ENCODE results near the gene PNKD. TPM values are rescaled to one million over a fixed set of nuclear protein-coding genes. Genes with fewer than 3 reads are reported as not detected.

Gene PNKD
- total RNA-seq, 1 donor from 2014 or later: 18.0 TPM

GRCh38 chr2:218256612-218257350 lies 13.5 kb upstream of the PNKD start:
- DNase-seq (ENCODE audit: low read depth, low spot score): no peak

- DNase-seq (ENCODE audit: low read depth, low spot score): no peak
Measured at GRCh38 chr2:218257390-218257981, 12.8 kb upstream of the PNKD start.

DNA sequence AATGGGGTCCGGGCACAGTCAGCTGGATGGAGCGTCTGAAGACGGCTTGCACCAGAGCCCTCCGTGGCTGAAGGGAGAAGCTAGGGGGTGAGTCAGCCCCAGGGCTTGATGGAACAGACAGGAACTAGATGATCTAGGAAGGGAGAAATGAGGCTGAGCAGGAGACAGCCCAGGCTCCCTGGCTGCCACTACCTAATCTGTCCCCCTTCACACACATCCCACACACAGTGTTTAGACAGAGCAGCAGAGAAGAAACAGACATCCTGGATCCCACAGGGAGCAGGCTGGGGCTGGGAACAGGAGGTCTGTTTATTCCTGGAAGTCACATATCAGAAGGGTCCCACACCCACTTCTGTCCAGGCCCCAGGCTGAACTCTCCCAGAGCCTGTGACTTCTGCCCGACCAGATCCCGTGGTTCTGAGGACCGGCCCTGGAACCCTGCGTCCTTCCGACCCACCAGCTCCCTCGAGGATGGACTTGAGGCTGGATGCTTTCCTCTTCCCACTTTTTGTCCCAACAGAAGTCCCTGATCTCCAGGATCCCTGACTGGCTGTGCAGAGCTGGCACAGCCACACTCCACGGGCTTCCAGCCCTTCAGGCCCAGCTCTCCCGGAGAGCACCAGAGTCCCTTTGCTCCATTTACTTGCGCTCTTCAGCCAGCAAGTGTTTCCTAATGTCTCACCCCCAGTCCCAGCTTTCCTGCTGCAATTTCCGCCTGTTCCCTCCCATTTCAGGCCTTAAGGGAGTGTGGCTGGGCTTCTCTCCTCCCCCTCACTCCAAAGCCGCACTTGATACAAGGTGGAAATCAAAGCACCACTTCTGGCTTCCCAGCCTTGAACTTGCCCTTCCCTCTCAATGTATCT lies 11.0 kb upstream of the PNKD start:
- DNase-seq (ENCODE audit: low read depth, low spot score): no peak

- no peak for DNase-seq (ENCODE audit: low read depth, low spot score)
Measured at GRCh38 chr2:218260166-218260565, 10.2 kb upstream of the PNKD start.

- no peak for DNase-seq (ENCODE audit: low read depth, low spot score)
Measured at GRCh38 chr2:218260742-218261422, 9.4 kb upstream of the PNKD start, which contains the start of gene GPBAR1. Gene GPBAR1, plus strand, starts transcription at chr2:218261015. Its CDS starts 1,710 bp downstream, at chr2:218262725.

DNA sequence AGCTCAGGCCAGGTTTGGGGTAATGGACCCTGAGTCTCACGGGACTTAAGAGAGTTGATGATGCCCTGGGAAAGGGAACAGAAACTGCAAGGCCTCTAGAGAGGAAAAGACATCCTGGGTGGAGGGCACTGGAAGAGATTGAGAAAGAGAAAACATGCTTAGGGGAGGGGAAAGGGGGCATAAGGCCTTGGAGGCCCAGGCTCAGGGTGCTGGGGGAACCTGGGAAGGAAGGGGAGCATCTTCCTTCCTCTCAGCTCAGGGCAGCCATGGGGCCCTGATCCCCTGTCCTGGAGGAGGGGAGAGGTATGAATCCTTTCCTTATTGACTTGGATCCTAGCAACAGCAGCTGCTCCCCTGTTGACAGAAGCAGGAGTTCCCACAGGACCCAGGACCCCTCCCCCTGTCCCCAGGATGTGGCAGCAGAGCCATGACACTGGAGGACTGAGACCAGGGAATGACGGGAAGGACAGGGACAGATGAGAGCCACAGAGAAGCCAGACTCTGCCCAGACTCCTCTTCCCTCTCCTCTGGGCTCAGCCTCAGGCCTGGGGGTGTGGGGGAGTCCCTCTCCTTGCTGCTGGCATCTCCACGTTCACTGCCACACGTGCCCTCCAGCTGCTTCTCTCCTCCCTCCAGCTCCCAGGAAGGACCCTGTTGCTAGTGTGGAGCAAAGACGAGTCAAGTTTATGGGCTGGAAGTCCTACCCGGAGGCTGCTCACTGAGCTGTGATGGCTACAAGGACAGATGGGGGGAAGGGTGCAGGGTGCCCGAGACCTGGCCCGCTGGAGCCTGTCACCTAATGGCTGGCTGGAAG lies 8.7 kb upstream of the PNKD start:
- DNase-seq (ENCODE audit: low read depth, low spot score): no peak

DNA sequence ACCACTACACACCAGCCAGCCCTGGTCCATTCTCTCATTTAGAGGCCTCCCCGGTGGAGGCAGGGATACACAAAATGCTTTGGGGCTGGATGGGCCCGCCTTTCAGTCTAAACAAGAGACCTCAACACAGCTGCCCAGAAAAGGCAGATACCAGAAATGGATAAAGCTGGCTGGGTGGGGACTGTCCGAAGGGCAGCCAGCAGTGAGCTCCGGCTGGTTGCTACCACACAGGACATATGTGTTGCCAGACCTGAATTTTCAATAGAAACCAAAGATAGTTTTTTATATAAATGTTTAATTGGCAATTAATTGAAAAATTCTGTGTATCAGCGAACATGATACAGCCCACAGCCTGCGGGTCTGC lies 8.1 kb upstream of the PNKD start:
- no peak for DNase-seq (ENCODE audit: low read depth, low spot score)

GRCh38 chr2:218262631-218263586 lies 7.4 kb upstream of the PNKD start:
- DNase-seq (ENCODE audit: low read depth, low spot score): no peak

DNA sequence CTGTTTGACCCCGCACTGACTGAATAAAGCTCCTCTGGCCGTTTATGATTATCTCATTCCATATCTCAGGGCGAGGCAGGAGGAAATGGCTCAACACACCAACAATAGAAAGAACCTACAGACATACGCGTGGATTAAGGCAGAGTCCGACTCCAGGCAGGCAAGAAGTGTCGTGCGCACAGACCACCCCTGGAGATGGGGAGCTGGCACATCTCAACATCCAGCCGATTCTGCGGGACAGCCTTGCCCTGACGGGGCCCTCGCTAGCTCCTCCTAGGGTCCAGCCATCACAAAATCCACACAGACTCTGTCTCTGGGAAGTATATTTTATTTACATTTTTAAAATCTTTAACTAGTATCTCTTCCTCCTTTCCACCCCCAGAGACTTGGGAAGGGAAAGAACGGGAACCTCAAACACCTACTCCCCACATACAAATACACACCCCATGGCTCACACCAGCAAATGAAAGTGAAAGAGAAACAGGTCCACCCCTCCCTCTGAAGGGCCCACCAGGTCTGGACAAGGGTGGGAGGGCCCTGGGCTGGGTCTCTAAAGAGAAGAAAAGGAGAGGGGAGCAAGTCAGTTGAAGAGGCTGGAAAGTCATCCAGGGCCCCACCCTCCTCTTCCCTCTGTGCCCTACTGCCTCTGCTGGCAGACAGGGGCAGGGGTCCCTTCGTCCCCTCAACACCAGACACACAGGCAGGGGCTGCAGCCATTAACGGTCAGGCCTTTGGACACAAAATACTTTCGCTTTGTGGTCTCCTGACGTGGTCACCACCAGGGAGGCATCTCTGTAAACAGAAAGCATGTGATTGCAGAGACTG lies 6.3 kb upstream of the PNKD start:
- DNase-seq (ENCODE audit: low read depth, low spot score): no peak

DNA sequence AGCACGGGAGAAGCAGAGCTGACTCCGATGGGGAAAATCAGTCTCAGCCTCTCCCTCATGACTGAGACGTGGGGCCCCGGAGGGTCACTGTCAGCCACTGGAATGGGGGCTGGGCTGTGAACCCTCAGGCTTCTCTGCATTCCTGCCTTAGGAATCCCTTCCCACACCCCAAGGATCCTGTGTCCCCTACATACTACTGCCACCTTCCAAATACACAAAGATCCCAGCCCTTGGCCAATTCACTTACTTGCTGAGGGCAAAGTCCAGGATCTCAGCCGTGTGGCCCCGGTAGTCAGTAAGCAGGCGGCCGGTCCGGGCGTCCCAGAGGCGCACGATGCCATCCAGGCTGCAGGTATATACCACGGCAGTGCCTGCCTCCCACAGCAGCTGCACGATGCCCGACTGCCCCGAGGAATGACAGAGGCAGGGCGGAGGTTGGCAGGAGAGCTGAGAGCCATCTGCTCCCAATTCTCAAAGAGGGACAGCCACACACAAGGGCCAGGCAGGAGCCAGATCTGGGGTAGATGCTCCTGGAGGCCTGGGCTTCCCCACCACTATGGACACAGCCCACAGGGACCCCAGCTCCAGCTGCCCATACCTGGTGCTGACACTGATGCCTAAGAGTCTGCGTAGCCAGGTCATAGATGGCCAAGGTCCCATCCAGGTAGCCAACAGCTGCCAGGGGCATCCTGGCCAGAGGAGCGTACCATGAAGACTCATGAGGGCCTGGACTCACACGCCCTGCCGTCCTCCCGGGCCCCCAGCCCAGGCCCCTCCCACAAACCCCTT lies 5.4 kb upstream of the PNKD start:
- no peak for DNase-seq (ENCODE audit: low read depth, low spot score)

DNA sequence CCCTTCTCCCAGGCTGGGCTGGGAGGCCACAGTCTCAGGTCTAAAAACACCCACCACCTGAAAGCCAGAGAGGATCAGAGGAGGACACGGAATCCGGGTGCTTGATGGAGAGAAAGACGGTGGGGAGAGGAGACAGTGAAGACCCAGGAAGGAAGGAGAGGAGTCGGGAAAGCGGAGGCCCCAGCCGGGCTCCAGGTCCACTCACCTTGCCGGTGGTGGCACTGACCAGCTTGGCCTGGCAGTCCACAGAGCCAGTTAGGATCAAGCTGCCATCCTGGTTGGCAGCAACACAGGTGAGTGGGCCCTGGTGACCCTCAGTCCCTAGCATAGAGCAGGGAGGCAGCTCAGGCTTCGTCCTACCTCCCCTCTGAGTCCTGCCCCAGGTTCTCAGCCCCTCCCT lies 4.7 kb upstream of the PNKD start:
- no peak for DNase-seq (ENCODE audit: low read depth, low spot score)

- no peak for DNase-seq (ENCODE audit: low read depth, low spot score)
Measured at GRCh38 chr2:218266316-218266979, 3.9 kb upstream of the PNKD start.

GRCh38 chr2:218267259-218267658 lies 3.1 kb upstream of the PNKD start:
- DNase-seq (ENCODE audit: low read depth, low spot score): no peak

- DNase-seq (ENCODE audit: low read depth, low spot score): no peak
Measured at GRCh38 chr2:218270721-218271486, 585 bp downstream of the PNKD start.

GRCh38 chr2:218271487-218271797 lies 1.1 kb downstream of the PNKD start:
- no peak for DNase-seq (ENCODE audit: low read depth, low spot score)

DNA sequence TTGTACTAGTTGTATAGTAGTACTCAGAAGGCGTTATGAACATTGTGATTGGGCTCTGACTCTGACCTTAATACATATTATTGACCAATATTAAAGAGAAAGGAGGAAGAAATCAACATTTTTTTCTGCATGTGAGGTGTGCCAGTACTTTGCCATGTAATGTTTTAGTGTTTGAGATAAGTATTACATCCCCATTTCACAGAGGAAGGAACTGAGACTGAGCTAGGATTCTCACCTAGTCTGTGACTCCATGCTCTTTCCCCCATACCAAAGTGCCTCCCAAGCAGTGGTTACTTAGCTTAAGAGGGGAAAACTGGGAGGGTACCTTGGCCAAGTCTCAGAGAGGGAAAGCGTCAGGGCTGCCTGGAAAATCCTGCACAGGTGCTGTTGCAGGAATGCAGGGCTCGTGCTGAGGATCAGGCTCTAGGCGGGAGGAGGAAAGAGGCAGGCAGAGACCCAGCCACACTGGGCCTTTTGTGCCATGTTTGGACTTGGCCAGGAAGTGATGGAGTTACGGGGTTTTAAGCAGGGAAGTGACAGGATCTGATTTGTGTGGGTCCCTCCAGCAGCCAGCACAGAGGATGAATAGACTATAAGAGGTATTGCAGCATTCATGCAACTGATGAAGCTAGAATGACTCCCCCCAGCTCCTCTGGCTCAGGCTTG lies 1.7 kb downstream of the PNKD start:
- DNase-seq (ENCODE audit: low read depth, low spot score): no peak

All from pulmonary artery endothelial cell (primary cell).